Calu3 (cell line): ENCODE measurements around the gene SIGLEC1. TPM values are rescaled to one million over a fixed set of nuclear protein-coding genes. Genes with fewer than 3 reads are reported as not detected.

ENCODE experiments used
- BruUV-seq: library from RNA; stranded (reverse); fragments of 400-500 nt; replicated peaks from 2 replicates; lab custom pipeline; 2021; lab: Mats Ljungman, UMichigan
- CTCF ChIA-PET: fragments of 300-600 bp; sonication (Branson Sonifier 250); formaldehyde crosslinking; loops from one replicate; lab custom pipeline; 2022; ENCODE audit warnings: antibody characterized with exemption; lab: Charles Lee
- DNase-seq: peaks from one replicate; pipeline ENCODE4 v3.0.0; 2022
- H3K27ac Mint-ChIP-seq: one replicate; pipeline ENCODE4 v1.8.0; 2022; ENCODE audit warnings: mixed read lengths; ENCODE audit not compliant: unreplicated experiment
- H3K27me3 Mint-ChIP-seq: one replicate; pipeline ENCODE4 v1.8.0; 2022; ENCODE audit warnings: mixed read lengths; ENCODE audit not compliant: unreplicated experiment
- H3K36me3 Mint-ChIP-seq: one replicate; pipeline ENCODE4 v1.8.0; 2022; ENCODE audit warnings: mild to moderate bottlenecking, moderate library complexity, mixed read lengths; ENCODE audit not compliant: insufficient read depth, unreplicated experiment
- H3K4me1 Mint-ChIP-seq: one replicate; pipeline ENCODE4 v1.8.0; 2022; ENCODE audit warnings: mild to moderate bottlenecking, low read depth, mixed read lengths; ENCODE audit not compliant: unreplicated experiment
- H3K4me3 Mint-ChIP-seq: one replicate; pipeline ENCODE4 v1.8.0; 2022; ENCODE audit warnings: mild to moderate bottlenecking, low read depth, moderate library complexity, mixed read lengths; ENCODE audit not compliant: unreplicated experiment
- H3K9me3 Mint-ChIP-seq: one replicate; pipeline ENCODE4 v1.8.0; 2022; ENCODE audit warnings: low read depth, mixed read lengths; ENCODE audit not compliant: unreplicated experiment
- intact Hi-C: fragments of 100-400 bp; cut with micrococcal nuclease; formaldehyde crosslinking; loops from one replicate; pipeline ENCODE4 v1.10.0; 2022; ENCODE audit not compliant: unreplicated experiment
- total RNA-seq: library from RNA; stranded (reverse); gene quantifications from 2 replicates; pipeline ENCODE4 v1.2.3, GENCODE V29; 2022
- TF ChIP-seq, protein P1 (sequence below): fragments of 200-600 bp; IDR thresholded peaks from one replicate; pipeline ENCODE4 v1.8.0; 2022; ENCODE audit warnings: antibody characterized with exemption; ENCODE audit not compliant: unreplicated experiment

The SIGLEC1 gene
- total RNA-seq, 1 experiment from 2014 or later, result not detected

DNA sequence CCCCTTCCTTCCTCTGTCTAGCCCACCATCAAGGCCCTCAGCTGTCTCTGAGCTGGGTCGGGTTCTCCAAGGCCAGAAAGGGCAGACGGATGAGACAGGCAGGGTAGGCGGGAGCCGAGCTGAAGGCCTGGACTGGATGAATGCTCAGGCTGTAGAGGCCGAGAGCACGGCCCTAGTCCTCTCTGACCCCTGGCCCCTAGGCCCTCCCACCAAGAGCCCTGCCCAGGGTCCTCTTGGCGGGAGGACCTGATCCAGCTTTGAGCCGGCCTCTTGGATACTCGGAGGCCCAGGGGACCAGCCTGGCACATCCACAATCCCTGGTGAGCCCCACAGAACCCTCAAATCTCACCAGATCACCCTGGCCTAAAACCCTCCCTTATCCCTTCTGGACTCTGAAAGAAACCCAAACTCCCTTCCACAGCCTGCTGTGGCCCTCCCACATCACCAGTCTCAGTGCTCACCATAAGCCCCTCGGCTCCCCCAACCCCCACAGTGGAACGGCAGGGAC is 47.0 kb upstream of the SIGLEC1 start:
- peaks cover 6% of the 10 kb centered on the region for H3K36me3 Mint-ChIP-seq
- CTCF ChIA-PET, result interaction anchor here (0.6 to 0.9 kb wide), 2 partner anchors 12 to 18 kb away, joined by 3 read pairs; no protein-coding TSS in a partner anchor
- H3K27me3 Mint-ChIP-seq, result no peaks in the 10 kb centered on the region
- no peaks in the 10 kb centered on the region for H3K4me1 Mint-ChIP-seq
- no TSS peak for BruUV-seq
- H3K4me3 Mint-ChIP-seq, result no peak overlapping the region
- H3K27ac Mint-ChIP-seq, result no peak overlapping the region
- H3K9me3 Mint-ChIP-seq, result no peaks in the 10 kb centered on the region
- TF ChIP-seq, protein P1, sequence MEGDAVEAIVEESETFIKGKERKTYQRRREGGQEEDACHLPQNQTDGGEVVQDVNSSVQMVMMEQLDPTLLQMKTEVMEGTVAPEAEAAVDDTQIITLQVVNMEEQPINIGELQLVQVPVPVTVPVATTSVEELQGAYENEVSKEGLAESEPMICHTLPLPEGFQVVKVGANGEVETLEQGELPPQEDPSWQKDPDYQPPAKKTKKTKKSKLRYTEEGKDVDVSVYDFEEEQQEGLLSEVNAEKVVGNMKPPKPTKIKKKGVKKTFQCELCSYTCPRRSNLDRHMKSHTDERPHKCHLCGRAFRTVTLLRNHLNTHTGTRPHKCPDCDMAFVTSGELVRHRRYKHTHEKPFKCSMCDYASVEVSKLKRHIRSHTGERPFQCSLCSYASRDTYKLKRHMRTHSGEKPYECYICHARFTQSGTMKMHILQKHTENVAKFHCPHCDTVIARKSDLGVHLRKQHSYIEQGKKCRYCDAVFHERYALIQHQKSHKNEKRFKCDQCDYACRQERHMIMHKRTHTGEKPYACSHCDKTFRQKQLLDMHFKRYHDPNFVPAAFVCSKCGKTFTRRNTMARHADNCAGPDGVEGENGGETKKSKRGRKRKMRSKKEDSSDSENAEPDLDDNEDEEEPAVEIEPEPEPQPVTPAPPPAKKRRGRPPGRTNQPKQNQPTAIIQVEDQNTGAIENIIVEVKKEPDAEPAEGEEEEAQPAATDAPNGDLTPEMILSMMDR, result no peak
- intact Hi-C loops, result no loop called here
- DNase-seq, result no peak

DNA sequence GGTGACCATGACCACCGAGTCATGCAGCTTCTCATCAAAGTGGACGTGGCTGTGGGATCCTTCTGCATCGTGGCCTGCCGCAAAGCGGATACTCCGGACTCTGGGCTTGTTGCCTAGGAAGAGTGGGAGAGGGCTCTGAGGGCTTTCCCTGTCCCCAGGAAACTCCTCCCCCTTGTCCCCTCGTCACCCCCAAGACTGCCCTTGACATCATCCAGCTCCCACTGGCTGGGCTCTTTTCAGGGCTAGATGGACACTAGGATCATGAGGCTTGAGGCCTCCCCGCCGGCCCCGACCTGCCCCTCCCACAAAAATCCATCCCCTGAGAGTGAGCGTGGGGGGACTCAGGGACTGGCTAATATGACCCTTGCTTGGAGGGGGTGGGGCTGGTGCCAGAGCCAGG is 46.2 kb upstream of the SIGLEC1 start:
- H3K27ac Mint-ChIP-seq, result no peak overlapping the region
- no peaks in the 10 kb centered on the region for H3K27me3 Mint-ChIP-seq
- H3K4me1 Mint-ChIP-seq, result no peaks in the 10 kb centered on the region
- intact Hi-C loops, result no loop called here
- H3K36me3 Mint-ChIP-seq, result peaks cover 7% of the 10 kb centered on the region
- H3K9me3 Mint-ChIP-seq, result no peaks in the 10 kb centered on the region
- TF ChIP-seq, protein P1, result no peak
- H3K4me3 Mint-ChIP-seq, result no peak overlapping the region
- no TSS peak for BruUV-seq
- CTCF ChIA-PET, result interaction anchor here (0.6 kb wide), 1 partner anchor 79 kb away, joined by 3 read pairs; no protein-coding TSS in a partner anchor
- DNase-seq, result no peak

DNA sequence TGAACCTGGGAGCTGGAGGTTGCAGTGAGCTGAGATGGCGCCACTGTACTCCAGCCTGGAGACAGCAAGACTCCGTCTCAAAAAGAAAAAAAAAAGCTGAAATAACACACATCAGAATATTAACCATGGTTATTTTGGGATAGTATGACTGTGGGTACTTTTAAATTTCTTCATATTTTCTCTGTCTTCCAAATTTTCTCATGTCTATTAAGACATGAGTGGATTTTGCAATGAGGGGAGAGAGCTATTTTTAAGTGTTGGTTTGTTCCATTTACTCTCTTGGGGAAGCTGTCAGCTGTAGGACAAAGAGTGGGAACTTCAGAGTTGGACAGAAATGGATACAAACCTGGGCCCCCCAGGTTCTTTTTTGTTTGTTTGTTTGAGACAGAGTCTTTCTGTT is 44.9 kb upstream of the SIGLEC1 start:
- intact Hi-C loops, result no loop called here
- CTCF ChIA-PET, result interaction anchor here (0.6 kb wide), 1 partner anchor 301 kb away, joined by 4 read pairs; no protein-coding TSS in a partner anchor

DNA sequence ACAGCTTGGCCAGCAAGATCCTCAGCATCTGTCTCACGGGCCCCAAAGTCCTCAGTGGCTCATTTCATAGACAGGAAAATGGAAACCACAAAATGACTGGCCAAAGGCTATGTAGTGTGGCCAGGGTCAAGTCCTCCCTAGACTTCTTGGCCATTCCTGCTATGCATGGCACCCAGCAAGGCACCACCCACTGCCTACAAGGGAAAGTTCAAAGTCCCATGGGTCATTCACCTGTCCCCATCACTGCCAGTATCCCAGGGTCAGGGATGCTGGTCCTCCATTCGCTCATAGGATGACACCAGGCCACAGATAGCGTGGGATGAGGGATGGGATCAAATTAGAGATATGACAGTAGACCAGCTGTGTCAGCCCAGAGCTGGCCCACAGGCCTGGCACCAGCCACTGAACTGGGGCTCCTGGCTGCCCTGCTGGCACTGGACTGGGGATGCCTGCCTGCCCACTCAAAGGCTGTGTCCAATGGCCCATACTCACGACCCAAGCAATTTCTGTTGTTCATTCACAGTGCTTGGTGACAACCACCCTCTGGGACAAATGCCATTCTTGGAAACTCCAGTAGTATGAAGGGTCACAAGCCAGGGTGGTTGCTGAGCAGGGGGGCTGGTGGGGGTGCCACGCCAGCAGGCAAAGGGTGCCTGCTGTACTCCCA is 43.5 kb upstream of the SIGLEC1 start:
- BruUV-seq, result no TSS peak
- H3K27me3 Mint-ChIP-seq, result no peaks in the 10 kb centered on the region
- H3K9me3 Mint-ChIP-seq, result no peaks in the 10 kb centered on the region
- CTCF ChIA-PET, result no interaction called here
- no peak overlapping the region for H3K27ac Mint-ChIP-seq
- intact Hi-C loops, result no loop called here
- peaks cover 19% of the 10 kb centered on the region for H3K36me3 Mint-ChIP-seq
- TF ChIP-seq, protein P1, result no peak
- DNase-seq, result no peak
- peaks cover 10% of the 10 kb centered on the region for H3K4me1 Mint-ChIP-seq
- no peak overlapping the region for H3K4me3 Mint-ChIP-seq

More for the DNA sequence above, 44.9 kb upstream of the SIGLEC1 start:
- TF ChIP-seq, protein P1, result no peak
- H3K27ac Mint-ChIP-seq, result no peak overlapping the region
- H3K4me3 Mint-ChIP-seq, result no peak overlapping the region
- no peak for DNase-seq
- no peaks in the 10 kb centered on the region for H3K9me3 Mint-ChIP-seq
- peaks cover 5% of the 10 kb centered on the region for H3K4me1 Mint-ChIP-seq
- peaks cover 14% of the 10 kb centered on the region for H3K36me3 Mint-ChIP-seq
- no peaks in the 10 kb centered on the region for H3K27me3 Mint-ChIP-seq
- no TSS peak for BruUV-seq
